Hematopoietic multipotent progenitor cell treated with erythropoietin and hydrocortisone succinate and interleukin-3 and kit ligand, for 8 days (in vitro differentiated cells): ENCODE measurements around the gene TBRG1.

Experiments used
- DNase-seq: peaks from one replicate; pipeline ENCODE4 v3.0.0-alpha.2; 2015

The TBRG1 gene

GRCh38 chr11:124623861-124624525, 1.3 kb downstream of the TBRG1 start:
- no peak for DNase-seq

DNA sequence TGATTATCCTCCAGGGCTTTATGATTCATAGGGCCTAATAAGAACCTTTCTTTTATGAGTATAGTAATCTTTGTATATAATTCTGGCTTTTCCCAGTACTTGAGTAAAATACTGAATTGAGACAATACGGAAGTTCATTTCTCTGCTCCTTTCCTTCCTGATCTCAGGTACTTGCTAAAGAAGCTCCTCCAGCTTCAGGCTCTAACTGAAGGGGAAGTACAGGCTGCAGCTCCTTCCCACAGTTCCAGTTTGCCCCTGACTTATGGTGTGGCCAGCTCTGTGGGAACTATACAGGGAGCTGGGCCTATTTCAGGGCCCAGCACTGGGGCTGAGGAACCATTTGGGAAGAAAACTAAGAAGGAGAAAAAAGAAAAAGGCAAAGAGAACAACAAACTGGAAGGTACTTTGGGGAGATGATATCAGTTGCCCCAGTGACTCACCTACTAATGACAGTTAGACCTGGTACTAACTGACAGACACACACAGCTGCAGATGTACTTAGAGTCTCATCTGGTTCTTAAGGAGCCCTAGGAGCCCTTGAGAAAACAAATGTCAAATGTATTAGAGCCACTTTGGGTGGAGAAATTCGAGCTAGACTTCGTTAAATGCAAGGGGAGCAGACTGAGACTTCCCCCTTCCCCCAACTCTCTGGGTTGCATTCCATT, 3.0 kb downstream of the TBRG1 start:
- no peak for DNase-seq

DNA sequence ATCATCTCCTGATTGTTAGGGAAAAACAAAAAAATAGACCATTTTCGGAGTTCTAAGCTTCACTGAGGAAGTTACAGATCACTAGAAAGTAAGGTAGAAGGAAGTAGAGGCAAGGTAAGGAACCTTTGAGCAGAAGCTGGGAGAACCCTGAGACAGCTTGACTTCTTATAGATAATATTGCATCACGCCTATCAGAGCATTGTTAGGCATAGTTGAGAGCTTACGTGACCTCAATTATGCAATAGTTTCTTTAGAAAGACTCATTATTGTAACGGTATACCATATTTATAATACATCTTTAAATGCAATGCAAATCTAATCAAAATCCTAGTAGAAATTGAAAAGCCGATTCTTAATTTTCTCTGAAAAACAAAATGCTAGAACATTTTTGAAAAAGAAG, 4.9 kb downstream of the TBRG1 start:
- DNase-seq = no peak

GRCh38 chr11:124629961-124630360, 7.3 kb downstream of the TBRG1 start:
- DNase-seq = no peak

GRCh38 chr11:124633355-124633754, 10.7 kb downstream of the TBRG1 start:
- peak; percentile 28 for DNase-seq

DNA sequence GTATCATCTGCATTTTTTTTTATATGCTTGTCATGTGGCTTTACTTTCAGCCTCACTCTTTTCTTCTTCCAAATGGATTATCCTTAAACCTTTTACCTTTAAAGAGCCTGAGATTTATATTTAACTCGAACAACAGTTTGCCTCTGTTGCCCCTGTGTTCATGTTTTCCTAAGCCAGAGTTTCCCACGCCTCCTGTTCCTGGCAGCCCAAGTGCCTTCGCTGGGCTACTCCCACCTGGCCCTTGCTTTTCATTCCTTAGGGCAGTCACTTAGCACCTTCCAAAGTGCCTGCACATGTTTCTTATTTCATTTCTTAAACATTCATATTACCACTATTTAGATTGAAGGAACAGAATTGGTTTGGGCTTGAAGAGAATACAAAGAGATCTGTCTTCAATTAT, 13.3 kb downstream of the TBRG1 start:
- DNase-seq = no peak

GRCh38 chr11:124638500-124638899, 15.8 kb downstream of the TBRG1 start:
- peak; percentile 49 for DNase-seq

DNA sequence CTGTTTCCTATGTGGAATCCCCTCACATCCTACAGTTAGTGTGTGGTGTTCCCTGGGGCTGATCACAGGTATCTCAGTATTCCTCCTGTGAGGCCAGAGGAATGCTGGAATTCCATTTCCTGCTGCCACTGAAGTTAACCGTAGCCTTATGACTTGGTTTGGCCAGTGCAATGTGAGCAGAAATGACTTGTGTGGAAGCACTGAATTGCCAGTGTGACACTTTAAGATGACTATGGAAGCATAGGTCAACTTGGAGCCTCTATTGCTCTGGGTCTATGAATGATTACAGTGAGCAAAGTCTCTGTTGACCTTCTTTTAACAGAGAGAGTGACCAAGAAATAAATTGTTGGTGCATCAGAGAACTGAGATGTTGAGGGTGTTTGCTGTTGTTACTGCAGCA, 16.5 kb downstream of the TBRG1 start:
- DNase-seq = no peak

DNA sequence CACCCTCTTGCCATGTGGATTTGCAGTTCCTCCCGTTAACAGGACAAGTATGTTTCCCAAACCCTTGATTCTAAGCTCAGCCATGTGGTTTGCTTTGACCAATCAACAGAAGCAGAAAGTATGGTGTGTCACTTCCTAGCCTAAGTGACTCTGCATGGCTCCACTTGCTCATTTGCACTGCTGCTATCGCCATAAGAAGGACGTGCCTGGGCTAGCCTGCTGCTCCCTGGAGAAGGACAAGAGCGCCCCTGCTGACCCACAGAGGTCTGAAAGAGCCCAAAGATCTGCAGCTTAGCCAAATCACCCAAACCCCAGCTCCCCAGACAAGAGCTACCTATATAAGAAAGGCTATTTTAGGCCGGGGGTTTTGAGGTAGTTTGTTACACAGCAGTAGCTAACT, 18.0 kb downstream of the TBRG1 start:
- peak; percentile 38 for DNase-seq

DNA sequence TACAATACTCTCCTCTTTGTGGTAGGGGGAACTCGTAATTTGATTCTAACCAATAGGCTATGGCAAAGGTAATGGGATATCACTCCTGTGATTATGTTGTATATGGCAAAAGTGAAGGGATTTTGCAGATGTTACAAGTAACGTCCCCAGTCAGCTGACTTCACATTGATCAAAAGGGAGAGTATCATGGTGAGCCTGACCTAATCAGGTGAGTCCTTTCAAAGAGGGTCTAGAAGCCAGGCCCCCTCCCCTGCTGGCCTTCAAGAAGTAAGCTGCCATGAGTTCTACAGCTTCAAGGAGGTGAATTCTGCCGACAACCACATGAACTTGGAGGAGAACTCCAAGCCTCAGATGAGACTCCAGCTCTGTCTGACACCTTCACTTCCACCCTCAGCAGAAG, 20.0 kb downstream of the TBRG1 start:
- no peak for DNase-seq

GRCh38 chr11:124643042-124643604, 20.5 kb downstream of the TBRG1 start:
- DNase-seq = no peak

DNA sequence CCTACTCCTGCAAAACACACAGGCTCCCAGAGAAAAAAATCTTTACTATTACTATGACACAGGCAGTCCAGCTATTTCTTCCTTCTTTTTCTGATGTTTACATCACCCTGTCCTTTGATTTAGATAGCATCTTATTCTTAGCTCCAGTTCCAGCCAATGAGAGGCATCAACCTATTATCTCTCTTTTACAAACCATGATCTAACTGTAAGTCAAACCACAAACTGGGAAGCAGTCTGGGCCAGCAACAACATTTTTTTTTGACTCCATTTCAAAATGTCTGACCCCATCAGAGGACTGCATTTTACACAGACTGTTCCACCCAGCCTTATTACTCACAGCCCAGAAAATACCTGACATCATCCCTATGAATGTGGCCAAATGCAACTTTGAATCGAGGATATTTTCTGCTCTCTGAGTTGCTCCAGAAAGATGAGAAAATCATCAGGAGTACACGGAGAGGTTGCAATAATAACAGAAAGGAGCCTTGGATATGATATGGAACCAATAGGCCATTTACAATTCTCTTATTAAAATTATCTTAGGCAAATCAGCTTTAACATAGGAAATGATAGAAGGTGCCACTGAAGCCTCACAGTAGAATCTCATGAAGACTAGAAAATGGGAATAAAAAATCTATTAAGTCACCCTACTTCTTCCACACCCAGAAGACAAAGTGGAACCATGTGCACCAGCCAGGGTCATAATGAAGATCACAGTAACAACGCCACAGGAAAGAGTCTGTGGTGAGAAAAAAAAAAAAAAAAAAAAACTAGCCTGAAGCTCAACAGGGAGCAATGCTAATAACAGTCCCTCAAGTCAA, 21.2 kb downstream of the TBRG1 start:
- peak; percentile 87 for DNase-seq

GRCh38 chr11:124644426-124645280, 22.0 kb downstream of the TBRG1 start:
- DNase-seq = peak; percentile 83

GRCh38 chr11:124646148-124646547, 23.5 kb downstream of the TBRG1 start:
- no peak for DNase-seq

DNA sequence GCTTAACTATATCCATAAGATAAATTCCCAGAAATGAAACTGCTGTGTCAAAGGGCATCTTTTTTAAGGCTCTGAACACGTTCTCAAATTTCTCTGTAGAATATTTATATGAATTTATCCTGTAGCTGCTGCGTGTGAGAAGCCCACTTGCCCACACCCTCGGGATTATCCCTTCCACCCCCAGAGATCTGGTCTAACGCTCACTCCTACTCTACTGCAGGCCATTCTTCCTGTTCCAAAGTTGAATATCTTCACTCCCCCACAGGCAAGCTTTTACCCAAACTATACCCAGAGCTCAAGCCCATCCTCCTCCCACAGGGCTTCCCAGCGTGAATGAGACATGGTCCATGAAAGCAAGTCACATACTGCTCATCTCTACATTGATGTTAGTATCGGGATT, 25.9 kb downstream of the TBRG1 start:
- no peak for DNase-seq

DNA sequence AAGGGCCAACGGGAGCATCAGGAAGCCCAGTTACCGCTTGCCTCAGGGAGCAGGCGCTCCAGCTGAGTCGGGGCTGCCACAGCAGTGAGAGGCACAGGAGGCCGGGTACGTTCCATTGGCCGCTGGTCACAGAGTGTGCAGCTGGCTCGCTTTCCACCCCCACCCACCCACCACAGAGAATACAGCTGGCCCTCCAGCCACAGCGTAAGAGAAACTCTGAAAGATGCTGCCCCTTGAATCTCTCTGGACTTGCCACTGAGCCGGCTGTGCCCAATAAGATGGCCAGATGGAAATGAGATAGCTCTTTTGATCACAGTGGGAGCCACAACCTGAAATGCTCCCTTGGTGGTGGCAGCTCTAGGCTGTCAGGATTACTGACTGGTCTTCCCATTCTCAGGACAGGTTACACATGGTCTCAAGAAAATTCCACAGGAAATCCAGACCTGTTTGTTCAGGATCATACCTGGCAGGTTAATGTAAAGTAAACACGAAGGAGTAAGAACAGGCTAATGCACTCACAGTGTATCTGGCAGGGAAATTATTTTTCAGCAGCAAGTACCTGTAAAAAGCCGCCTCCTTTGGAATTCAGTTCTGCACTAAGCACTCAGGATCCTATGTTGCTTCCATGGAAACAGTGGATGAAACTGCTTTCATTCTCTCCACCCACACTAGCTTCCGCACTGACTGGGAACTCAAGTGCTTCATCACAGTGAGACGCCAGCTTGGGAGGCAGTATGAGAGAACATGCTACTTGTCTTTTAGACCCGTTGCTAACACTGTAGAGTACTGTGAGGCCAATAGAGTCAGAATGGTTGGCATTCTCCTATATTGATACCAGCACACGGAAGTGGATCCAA, 34.3 kb downstream of the TBRG1 start:
- DNase-seq = no peak

DNA sequence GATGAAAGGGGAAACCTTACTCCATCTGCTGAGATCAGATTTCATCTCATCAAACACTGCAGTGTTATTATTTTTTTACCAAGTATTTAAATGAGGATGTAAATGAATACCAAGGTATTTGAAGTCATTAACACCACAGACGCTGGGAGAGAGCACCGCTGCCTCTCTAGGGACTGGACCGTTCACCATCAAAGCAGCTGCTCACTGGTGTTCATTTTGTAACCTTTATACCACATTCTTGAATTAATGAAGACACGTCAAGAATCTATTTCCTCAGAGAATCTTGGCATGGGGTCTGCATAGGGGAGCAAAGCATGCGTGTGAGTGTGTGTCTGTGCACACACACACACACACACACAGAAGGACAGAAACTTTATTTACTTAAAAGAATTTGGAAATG, 35.2 kb downstream of the TBRG1 start:
- DNase-seq = no peak

- no peak for DNase-seq
Measured at GRCh38 chr11:124658501-124658900, 35.8 kb downstream of the TBRG1 start.

GRCh38 chr11:124658986-124659385, 36.3 kb downstream of the TBRG1 start:
- no peak for DNase-seq

- no peak for DNase-seq
Measured at GRCh38 chr11:124661553-124661952, 38.9 kb downstream of the TBRG1 start.

GRCh38 chr11:124662106-124662505, 39.4 kb downstream of the TBRG1 start:
- DNase-seq = no peak

GRCh38 chr11:124663861-124664260, 41.2 kb downstream of the TBRG1 start:
- no peak for DNase-seq
